Measurements from ENCODE around the gene RBMS1. TPM values are rescaled to one million over a fixed set of nuclear protein-coding genes. Genes with fewer than 3 reads are reported as not detected.

The RBMS1 gene
- polyA plus RNA-seq, 1 donor (not counting 4 experiments of a cell fraction or from before 2014, with no cell fraction given), result 89.1 TPM

GRCh38 chr2:160306985-160307384 is 186.6 kb downstream of the RBMS1 start:
- no peak overlapping the region for H2AFZ ChIP-seq (ENCODE audit: control insufficient read depth, low read length)
- peaks cover 41% of the 10 kb centered on the region for H3K79me2 ChIP-seq (ENCODE audit: control insufficient read depth, insufficient read depth, low read length)
- no peak for DNase-seq (ENCODE audit: low read depth, low spot score)
- H3K4me3 ChIP-seq (ENCODE audit: control insufficient read depth in 2 of 3, extremely low read depth in 1 of 3, insufficient read depth in 2 of 3, low read depth in 1 of 3, low read length in 3 of 3), result no peak overlapping the region
- H3K4me1 ChIP-seq (ENCODE audit: control insufficient read depth, extremely low read depth, insufficient read depth, low read length), result peaks cover 43% of the 10 kb centered on the region
- H3K36me3 ChIP-seq (ENCODE audit: control insufficient read depth in 2 of 2, extremely low read depth in 1 of 2, insufficient read depth in 2 of 2, low read length in 2 of 2), result peaks cover 15 to 22% of the 10 kb centered on the region in 2 experiments
- H3K27ac ChIP-seq (ENCODE audit: control insufficient read depth, insufficient read depth, low read length), result no peak overlapping the region
- no peaks in the 10 kb centered on the region for H3K27me3 ChIP-seq (ENCODE audit: control insufficient read depth, extremely low read depth, insufficient read depth, low read length)
- TF ChIP-seq EZH2 (IDR thresholded peaks at IDR 0.05; ENCODE audit: low read length) (no peak), CTCF (optimal IDR thresholded peaks at IDR 0.05 in 1 of 3, IDR thresholded peaks at IDR 0.05 in 1 of 3, conservative IDR thresholded peaks at IDR 0.05 in 1 of 3; ENCODE audit: extremely low read depth in 1 of 3, insufficient read depth in 2 of 3, low read length in 3 of 3) (no peak)
- no peaks in the 10 kb centered on the region for H3K9me3 ChIP-seq (ENCODE audit: control insufficient read depth, low read depth, low read length)
- dilution Hi-C loops (cut with MboI; ENCODE audit: extremely low pct_ligation_motif_present, low sequenced_read_pairs), result no loop called here
- H3K4me2 ChIP-seq (ENCODE audit: control insufficient read depth, extremely low read depth, insufficient read depth, low read depth, low read length), result no peak overlapping the region
- no peak for FAIRE-seq
- H3K9ac ChIP-seq (ENCODE audit: control insufficient read depth, extremely low read depth, insufficient read depth, low read length), result no peak overlapping the region
- H3K9me1 ChIP-seq (ENCODE audit: control insufficient read depth, extremely low read depth, insufficient read depth, low read length), result no peaks in the 10 kb centered on the region
- no peaks in the 10 kb centered on the region for H4K20me1 ChIP-seq (ENCODE audit: control insufficient read depth, extremely low read depth, insufficient read depth, low read length)

- H3K4me2 ChIP-seq (ENCODE audit: control insufficient read depth, extremely low read depth, insufficient read depth, low read depth, low read length), result no peak overlapping the region
- no peak overlapping the region for H3K4me3 ChIP-seq (ENCODE audit: control insufficient read depth in 2 of 3, extremely low read depth in 1 of 3, insufficient read depth in 2 of 3, low read depth in 1 of 3, low read length in 3 of 3)
- FAIRE-seq (no peak), DNase-seq (ENCODE audit: low read depth, low spot score) (no peak)
- H4K20me1 ChIP-seq (ENCODE audit: control insufficient read depth, extremely low read depth, insufficient read depth, low read length), result no peaks in the 10 kb centered on the region
- H3K36me3 ChIP-seq (ENCODE audit: control insufficient read depth in 2 of 2, extremely low read depth in 1 of 2, insufficient read depth in 2 of 2, low read length in 2 of 2), result peaks cover 14 to 27% of the 10 kb centered on the region in 2 experiments
- H3K9me3 ChIP-seq (ENCODE audit: control insufficient read depth, low read depth, low read length), result no peaks in the 10 kb centered on the region
- dilution Hi-C loops (cut with MboI; ENCODE audit: extremely low pct_ligation_motif_present, low sequenced_read_pairs), result no loop called here
- no peaks in the 10 kb centered on the region for H3K27me3 ChIP-seq (ENCODE audit: control insufficient read depth, extremely low read depth, insufficient read depth, low read length)
- peak overlapping the region; percentile 54 for H3K27ac ChIP-seq (ENCODE audit: control insufficient read depth, insufficient read depth, low read length)
- H3K9me1 ChIP-seq (ENCODE audit: control insufficient read depth, extremely low read depth, insufficient read depth, low read length), result no peaks in the 10 kb centered on the region
- H3K4me1 ChIP-seq (ENCODE audit: control insufficient read depth, extremely low read depth, insufficient read depth, low read length), result peaks cover 41% of the 10 kb centered on the region
- no peak overlapping the region for H3K9ac ChIP-seq (ENCODE audit: control insufficient read depth, extremely low read depth, insufficient read depth, low read length)
- H2AFZ ChIP-seq (ENCODE audit: control insufficient read depth, low read length), result no peak overlapping the region
- H3K79me2 ChIP-seq (ENCODE audit: control insufficient read depth, insufficient read depth, low read length), result peaks cover 40% of the 10 kb centered on the region
- no peak for TF ChIP-seq EZH2 (IDR thresholded peaks at IDR 0.05; ENCODE audit: low read length)
Observed at GRCh38 chr2:160305081-160305750, 188.4 kb downstream of the RBMS1 start.

- Histone ChIP-seq H3K27me3 (ENCODE audit: control insufficient read depth, extremely low read depth, insufficient read depth, low read length) (no peaks in the 10 kb centered on the region), H3K79me2 (ENCODE audit: control insufficient read depth, insufficient read depth, low read length) (peaks cover 46% of the 10 kb centered on the region), H3K4me1 (ENCODE audit: control insufficient read depth, extremely low read depth, insufficient read depth, low read length) (peaks cover 33% of the 10 kb centered on the region), H3K36me3 (ENCODE audit: control insufficient read depth in 2 of 2, extremely low read depth in 1 of 2, insufficient read depth in 2 of 2, low read length in 2 of 2) (peaks cover 24 to 42% of the 10 kb centered on the region in 2 experiments), H3K4me3 (ENCODE audit: control insufficient read depth in 2 of 3, extremely low read depth in 1 of 3, insufficient read depth in 2 of 3, low read depth in 1 of 3, low read length in 3 of 3) (no peak overlapping the region), H2AFZ (ENCODE audit: control insufficient read depth, low read length) (no peak overlapping the region), H3K9me1 (ENCODE audit: control insufficient read depth, extremely low read depth, insufficient read depth, low read length) (peaks cover 3% of the 10 kb centered on the region), H3K4me2 (ENCODE audit: control insufficient read depth, extremely low read depth, insufficient read depth, low read depth, low read length) (no peak overlapping the region), H3K27ac (ENCODE audit: control insufficient read depth, insufficient read depth, low read length) (no peak overlapping the region), H4K20me1 (ENCODE audit: control insufficient read depth, extremely low read depth, insufficient read depth, low read length) (no peaks in the 10 kb centered on the region), H3K9ac (ENCODE audit: control insufficient read depth, extremely low read depth, insufficient read depth, low read length) (no peak overlapping the region), H3K9me3 (ENCODE audit: control insufficient read depth, low read depth, low read length) (no peaks in the 10 kb centered on the region)
- FAIRE-seq (no peak), DNase-seq (ENCODE audit: low read depth, low spot score) (no peak)
- dilution Hi-C loops (cut with MboI; ENCODE audit: extremely low pct_ligation_motif_present, low sequenced_read_pairs), result no loop called here
- TF ChIP-seq CTCF (optimal IDR thresholded peaks at IDR 0.05 in 1 of 3, IDR thresholded peaks at IDR 0.05 in 1 of 3, conservative IDR thresholded peaks at IDR 0.05 in 1 of 3; ENCODE audit: extremely low read depth in 1 of 3, insufficient read depth in 2 of 3, low read length in 3 of 3) (no peak), EZH2 (IDR thresholded peaks at IDR 0.05; ENCODE audit: low read length) (no peak)
Observed at GRCh38 chr2:160303527-160303926, 190.1 kb downstream of the RBMS1 start.

All from keratinocyte (primary cell).